Stimulated activated CD8-positive, alpha-beta memory T cell treated with anti-CD3 and anti-CD28 coated beads, Interleukin-15, amount 100 ng/mL, for 4 hours (primary cell): Measurements from ENCODE around the gene SLC9A9.
"Not testable (repeated sequence)": the region's sequence is repeated elsewhere in the genome, so short reads cannot be mapped to it uniquely, and the experiment has no call there.

Experiments used
- DNase-seq, 2 donors: peaks; one replicate each; pipeline ENCODE4 v3.0.0-alpha.2; 2020; ENCODE audit warnings: low read depth in 2 of 2

Gene SLC9A9

DNA sequence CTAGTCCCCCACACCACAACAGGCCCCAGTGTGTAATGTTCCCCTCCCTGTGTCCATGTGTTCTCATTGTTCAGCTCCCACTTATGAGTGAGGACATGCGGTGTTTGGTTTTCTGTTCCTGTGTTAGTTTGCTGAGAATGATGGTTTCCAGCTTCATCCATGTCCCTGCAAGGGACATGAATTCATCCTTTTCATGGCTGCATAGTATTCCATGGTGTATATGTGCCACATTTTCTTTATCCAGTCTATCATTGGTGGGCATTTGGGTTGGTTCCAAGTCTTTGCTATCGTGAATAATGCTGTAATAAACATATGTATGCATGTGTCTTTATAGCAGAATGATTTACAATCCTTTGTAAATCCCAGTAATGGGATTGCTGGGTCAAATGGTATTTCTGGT is 152.9 kb downstream of the SLC9A9 start:
- not testable (repeated sequence) for DNase-seq

DNA sequence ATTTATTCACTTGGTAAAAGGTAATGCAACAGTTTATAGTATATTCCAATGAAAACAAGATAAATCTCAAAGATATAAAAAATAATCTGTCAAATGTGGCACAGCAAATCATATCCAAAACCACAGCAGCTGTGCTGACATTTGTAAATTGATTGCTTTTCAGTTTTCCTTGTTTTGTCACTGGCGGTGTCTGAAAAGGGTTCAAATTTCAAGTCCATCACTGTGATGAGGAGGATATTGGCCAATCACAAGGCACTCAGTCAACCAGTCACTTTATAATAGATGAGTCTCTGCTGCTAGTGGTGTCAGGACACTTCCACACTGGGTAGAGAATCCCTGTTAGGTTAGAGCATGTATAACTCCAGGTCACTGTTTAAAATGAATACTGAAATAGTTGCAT is 154.8 kb downstream of the SLC9A9 start:
- no peak for DNase-seq

DNA sequence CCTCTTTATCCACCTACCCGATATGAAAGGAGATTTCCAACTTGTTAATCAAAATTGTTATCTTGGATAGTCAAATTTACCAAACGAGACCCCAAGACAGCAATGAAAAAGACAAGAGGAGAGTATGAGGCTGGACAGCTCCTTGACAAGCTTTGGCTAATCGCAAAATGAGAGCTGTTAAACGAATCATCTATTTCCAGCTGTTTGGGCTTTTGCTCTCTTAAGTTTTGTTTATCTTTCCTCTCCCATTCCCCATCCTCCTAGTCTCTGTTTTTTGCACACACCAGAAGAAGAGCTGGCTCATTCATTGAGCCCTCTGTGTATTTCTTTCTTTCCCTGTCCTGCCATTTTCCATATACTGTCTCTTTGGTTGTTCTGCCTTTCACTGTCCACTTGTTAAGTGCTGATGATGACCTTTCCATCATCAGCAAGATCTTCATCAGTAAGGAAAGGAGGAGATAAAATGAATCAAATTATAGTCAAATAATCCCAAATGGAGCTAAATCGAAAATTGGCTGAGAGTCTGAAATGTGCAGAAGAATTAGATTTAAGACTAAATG is 161.6 kb downstream of the SLC9A9 start:
- no peak for DNase-seq

DNA sequence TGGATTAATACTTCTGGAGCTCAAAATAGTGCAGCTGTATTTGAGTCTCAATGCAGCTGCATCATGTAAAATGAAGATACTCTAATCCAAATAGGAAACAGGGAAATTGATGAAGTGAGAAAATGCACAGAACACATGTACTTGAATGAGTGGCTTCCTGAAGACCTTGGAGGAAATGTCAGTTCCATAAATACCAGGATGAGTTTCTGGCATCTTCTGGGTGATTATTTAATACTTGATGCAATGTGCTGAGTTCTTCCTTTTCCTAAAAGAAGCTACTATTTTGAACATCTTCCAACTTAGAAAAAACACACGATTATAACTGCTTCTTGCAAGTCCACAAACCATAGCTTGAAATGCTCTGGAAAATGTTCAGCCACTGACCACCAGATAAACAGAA is 162.8 kb downstream of the SLC9A9 start:
- no peak for DNase-seq

DNA sequence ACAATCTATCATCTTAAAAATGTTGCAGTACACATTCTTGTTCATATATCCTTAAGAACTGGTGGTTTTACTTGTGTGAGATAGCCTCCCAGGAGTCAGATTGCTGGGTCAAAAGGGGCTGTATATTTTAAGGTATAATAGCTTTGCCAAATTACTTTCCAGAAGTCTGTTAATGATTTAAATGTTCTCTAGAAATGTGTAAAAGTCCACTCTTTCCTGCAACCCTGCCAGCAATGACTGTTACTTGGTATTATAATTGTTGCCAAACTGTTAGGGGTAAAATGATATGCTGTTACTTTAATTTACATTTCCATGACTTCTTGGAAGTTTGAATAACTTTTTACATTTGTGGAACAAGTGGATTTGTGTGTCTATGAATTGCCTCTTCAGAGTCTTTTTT is 170.8 kb downstream of the SLC9A9 start:
- DNase-seq, result no peak

DNA sequence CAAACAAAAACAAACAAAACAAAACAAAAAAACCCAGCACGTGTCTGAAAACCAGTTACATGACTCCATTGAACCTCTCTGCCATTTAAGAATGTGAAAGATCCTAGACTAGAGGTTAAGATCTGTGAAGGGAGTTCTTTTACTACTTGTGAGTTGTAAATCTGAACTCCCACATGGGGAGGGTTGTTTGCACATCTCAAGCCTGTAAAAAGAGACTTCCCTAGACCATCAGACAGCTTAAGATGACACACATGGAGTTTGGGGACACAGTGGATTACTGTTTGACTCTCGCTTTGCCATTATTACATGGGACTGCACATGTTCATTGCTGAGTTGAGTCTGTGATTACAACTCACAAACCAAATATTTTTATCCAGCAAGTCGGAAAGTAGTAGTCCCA is 171.5 kb downstream of the SLC9A9 start:
- DNase-seq, result no peak

DNA sequence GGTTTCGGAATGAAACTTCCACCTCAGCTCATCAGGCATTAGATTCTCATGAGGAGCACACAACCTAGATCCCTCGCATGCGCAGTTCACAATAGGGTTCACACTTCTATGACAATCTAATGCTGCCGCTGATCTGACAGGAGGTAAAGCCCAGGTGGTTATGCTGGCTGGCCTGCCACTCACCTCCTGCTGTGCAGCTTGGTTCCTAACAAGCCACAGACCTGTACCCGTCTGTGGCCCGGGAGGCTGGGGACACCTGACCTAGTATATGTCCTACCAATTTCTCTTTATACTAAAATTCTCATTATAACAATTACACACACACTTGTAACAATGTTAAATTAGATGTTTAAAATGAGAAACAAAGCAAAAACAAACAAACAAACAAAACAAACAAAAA is 172.2 kb downstream of the SLC9A9 start:
- DNase-seq, result no peak

DNA sequence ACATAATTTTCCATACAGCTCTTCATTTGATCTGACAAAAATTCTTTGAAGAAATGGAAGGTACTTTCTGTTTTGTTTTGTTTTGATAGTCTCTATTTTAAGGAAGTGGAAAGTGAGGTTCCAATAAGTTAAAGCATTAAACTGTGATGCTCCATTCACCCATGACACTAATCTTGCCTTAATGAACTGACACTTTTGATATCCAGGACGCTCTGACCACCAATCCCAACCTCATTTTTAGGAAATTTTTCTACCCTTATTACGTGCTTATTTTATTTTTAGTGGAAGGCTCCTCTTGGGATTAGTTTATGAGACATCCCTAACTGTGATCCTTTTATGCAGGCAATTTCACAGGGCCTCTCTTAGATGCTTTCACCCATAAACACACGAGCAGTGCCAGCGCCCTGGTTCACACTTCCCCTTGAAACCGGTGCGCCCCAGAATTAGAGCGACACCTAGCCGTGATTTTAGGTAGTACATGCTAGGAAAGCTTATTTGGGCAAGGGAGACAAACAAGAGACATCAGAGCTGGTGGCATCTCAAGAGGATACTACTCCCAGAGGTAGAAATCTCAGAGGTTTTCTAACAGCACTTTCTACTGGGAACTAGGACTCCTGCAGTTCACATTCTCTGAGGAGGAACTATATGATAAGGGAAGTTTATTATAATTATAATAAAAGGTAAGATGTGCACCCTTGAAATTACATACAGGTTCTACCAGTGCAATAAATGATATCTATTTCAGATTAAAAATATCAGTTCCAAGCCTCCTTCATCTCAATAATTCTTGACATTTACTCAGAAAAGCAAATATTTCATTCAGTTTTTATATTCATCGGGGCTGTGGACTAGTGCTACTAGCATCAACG is 173.9 kb downstream of the SLC9A9 start:
- peak; percentile 13 to 50 for DNase-seq

DNA sequence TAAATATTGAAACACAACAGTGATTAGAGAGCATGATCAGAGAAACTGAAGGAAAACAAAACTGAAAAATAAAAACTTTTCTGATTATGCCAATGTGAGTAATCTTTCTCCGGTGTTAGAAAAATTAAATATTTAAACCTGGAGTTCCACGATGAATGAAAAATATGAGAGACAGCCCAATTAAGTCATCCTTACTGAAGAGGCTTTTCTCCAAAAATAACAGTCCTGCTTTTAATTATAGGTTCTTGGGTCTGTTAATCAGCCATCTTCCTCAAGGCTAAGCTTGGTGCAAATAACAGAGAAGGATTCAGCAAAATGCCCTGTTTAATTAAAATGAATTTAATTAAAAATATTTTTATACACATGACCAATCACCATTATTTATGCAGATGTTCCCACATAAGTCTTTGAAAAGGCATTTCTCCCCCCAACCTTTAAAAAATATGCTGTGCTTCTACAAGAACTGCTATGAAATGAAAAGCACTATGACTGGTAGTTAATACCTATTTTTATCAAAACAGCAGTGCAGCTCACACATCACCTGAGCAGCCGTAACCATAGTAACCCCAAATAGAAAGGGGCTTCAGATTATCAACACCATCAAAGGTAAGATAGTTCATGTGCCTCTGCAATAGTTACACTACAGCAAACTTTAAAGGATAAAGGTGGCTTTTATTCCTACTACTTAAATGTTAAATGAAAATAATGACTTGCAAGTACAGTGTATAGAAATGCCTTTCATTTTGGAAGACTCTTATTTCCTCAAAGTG is 175.7 kb downstream of the SLC9A9 start:
- no peak for DNase-seq

DNA sequence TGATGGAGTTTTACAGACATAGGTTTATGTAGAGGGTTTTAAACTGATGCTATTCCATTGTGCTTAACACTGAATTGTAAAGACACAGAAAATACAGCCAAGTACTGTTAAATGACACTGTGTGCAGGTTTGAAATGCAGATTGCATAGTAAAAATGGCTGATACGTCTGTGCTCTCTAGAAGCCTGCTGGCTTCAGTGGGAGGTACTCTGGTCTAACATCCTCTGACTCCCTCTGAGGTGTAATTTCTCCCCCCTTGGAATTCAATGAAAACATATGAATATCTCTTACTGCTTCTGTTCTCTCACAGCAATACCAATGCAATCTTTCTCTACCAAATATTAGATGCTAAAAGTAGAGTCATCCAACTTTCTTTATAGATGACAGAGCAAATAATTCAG is 176.6 kb downstream of the SLC9A9 start:
- no peak for DNase-seq

DNA sequence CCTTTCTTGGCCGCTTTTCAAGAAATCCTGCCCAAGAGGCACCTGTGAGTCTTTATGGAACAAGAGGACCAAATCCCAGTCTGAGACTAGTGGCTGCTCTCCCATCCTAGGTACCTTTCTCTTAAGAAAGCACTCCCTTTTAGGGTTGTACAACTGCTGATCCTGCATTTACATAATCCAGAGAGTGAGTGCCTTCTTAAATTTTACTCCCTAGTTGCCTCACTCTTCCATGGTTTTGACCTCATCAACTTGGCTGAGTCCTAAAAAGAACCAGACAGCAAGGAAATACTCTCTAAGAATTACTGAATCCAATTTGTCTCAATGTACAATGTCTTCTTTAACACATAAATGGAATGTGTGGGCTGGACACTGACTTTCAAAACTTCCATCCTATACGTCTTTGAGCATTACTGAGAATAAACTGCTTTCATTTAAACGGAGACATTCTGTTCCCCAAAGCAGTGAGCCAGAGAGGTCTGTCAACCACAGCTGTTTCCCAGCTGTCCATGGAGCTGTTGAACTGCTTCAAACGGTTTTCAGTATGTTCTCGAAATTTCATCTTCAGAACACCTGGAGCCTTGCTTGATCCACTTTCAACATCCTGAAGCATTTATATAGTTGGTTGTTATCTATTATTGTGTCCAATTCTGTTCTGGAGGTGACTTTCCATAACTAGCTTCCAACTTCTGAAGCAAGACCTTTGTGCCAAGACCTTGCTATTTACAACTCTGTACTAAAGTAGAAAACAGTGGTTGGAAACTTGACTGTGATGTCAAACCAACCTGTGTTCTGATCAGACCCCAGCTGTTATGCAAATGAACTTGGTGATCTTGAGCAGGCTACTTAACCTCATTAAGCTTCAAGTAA is 179.1 kb downstream of the SLC9A9 start:
- no peak for DNase-seq

DNA sequence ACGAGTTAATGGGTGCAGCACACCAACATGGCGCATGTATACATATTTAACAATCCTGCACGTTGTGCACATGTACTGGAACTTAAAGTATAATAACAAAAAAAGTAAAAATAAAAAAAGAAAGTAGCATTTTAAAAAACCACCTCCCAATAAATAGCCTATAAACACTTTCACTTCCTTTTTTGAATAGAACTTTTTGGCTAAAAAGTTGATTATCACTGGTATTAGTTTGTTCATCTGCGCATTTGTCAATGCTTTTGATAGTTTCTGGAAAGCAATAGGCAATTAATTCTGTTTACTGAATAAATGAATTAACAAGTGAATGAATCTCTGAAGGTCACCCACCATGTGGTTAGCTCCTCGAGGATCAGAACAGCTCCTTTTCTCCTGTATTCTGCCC is 179.9 kb downstream of the SLC9A9 start:
- no peak for DNase-seq

DNA sequence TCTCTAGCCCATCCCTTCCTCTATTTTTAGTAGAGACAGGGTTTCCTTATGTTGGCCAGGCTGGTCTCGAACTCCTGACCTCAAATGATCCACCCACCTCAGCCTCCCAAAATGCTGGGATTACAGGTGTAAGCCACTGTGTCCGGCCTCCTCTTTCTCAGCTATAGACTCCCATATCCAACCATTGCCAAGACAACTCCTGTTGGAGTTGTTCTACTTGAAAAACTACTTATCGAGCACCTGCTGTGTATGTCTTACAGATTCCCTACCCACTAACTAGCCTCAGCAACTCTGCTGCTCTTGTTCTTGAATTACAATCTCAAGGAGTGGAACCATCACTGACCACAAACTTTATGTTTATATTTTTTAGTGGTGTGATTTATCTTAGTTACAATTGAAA is 186.6 kb downstream of the SLC9A9 start:
- DNase-seq, result no peak

DNA sequence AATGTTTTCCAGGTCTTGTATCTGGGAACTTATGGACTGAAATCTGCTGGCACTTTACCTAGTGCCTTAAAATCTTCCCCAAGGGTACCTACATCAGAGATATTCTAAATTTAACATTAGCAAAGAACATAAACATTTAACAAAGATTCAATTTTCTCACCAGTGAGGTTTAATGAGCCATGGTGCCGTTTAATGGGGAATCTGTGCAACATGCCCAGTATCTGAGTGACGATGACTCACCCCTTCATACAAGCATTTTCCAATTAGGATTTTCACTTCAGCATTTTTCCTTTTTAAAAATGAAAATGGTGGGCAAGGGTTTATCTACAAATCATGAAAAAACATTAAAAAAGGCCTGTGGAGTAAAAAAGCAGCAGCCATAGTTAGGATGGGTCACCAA is 189.4 kb downstream of the SLC9A9 start:
- DNase-seq, result no peak

DNA sequence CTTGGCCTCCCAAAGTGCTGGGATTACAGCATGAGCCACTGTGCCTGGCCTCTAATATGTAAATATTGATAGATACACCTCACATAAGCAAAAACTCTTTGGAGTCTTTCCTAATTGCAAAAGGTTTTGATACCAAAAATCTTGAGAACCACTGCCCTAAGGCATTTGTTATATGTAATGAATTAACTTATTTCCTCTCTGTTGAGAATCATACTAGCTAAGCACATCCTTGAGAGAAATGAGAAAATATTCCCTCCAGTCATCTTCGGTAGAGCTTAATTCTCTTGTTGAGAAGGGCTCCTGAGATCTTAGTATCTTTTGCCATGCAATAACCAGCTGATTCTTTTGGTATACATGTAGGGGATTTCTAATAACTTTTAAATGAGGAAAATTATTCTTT is 190.2 kb downstream of the SLC9A9 start:
- no peak for DNase-seq

DNA sequence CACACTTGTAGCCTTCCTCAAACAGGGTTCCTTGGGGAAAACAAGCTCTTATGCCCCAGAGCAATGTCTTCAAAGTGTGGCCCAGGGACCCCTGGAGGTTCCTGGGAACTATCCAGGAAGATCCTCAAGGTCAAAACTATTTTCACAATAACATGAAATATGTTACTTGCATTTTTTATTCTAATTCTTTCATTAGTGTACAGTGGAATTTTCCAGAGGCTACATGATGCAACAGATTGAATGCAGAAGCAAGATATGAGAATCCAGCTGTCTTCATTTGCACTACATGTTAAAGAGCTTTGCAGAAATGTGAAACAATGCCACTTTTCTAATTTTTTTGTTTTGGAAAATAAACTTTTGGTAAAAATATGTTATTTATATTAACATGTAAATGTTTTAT is 190.9 kb downstream of the SLC9A9 start:
- no peak for DNase-seq

DNA sequence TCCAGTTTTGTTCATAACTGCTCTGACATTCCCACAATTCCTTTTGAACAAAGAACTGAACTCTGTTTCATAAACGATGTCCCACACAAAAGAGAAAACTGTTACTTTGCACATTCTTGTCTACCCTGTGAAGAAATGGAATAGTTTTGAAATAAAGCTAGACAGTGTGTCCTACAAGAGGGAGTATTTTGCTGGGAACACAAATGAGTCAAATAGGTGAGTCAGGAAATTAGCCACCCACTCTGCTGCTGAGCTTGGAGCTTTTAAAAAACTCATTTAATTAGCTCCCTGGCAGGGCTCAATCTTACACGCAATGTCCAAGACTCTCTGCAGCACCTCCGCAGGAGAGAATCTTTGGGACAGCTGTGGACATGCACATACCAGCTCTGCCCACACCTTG is 193.4 kb downstream of the SLC9A9 start:
- no peak for DNase-seq

DNA sequence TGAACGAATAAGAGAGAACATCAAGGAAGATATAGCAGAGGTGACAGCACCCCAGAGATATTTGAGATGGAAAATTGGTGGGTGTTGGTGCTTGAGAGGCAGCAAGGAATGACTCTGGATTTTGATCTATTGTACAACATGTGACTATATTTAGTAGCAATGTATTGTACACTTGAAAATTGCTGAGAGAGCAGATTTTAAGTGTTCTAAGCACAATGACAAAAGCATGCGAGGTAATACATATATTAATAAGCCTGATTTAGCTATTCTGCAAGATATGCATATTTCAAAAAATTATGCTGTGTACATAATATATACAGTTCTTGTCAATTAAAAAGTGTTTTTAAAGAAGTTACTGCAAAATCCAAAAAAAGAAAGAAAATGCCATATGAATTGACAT is 194.3 kb downstream of the SLC9A9 start:
- DNase-seq, result no peak

DNA sequence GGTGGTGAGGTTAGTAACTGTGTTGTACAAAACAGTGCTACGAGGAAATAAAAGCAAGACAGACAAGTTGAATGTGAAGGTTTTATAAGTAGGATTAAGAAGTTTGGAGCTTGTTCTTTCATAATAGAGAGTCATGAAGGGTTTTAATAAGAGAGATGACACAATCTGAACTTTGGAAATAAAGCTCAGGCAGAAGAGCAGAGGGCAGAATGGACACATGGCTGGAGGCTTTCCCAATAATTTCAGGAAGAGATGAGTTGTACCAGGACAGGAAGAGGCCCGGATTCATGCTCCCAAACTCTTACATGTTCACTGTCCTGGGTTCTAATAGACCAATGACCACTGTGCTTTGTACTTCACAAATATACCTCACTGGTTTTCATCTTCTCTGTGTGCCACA is 194.8 kb downstream of the SLC9A9 start:
- no peak for DNase-seq

DNA sequence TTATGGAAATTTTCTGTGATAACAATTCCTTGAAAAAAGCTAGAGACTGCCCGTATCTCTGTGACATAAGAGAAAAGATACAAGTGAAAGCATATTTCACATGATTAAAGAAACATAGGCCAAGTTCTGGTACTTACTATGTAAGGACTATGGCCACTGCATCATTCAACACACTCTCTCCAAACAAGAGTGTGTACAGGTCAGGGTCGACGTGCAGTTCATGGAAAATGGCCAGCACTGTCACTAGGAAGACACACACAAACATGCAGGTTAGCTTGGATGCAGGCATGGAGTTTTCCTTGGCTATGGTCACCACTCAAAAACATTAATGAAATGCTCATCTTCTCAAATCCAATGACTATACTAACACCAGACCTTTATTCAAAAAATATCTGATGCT is 196.2 kb downstream of the SLC9A9 start:
- DNase-seq, result no peak

DNA sequence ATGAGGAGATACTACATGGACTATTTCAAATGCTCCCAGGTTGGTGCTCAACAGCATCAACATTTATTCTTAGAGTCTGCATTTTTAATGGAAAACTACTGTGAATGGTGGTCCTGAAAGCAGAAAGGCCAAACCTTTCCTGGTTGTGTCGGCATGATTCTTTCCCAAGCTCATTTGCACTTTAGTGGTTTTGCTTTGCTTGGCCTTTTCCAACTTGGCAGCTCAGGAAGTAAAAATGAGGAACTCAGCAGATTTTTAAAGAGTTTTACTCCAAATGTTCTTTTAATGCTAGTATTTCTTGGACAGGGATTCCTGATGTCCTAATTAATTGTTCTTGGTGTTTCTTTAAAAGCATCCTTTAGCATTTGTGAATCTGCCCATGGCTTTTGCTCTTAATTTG is 197.4 kb downstream of the SLC9A9 start:
- DNase-seq, result no peak

DNA sequence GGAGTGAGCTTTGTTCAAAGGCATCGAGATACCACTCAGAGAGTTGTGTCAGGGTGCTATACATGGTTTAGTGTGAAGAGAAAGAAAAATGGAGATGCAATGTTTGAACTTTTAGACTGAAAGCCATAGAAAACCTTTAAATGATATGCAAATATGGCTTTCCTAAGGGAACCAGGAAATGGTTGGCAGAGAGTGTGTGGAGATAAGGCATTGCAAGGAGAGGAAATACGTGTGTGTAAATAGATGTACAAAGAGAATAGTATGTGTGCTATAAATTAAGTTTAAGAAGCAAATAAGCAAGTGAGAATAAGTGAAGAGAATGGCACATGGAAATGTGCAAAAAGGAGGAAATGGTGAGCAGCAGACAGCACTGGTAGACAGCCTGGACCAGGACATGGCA is 198.1 kb downstream of the SLC9A9 start:
- no peak for DNase-seq
